NCI-H460 (cell line): ENCODE data around the gene ADCY9. TPM values are rescaled to one million over a fixed set of nuclear protein-coding genes. Genes with fewer than 3 reads are reported as not detected.
"Not testable (repeated sequence)": the region's sequence is repeated elsewhere in the genome, so short reads cannot be mapped to it uniquely, and the experiment has no call there.

Experiments used
- DNase-seq: peaks from one replicate; pipeline ENCODE4 v3.0.0-alpha.2; 2016; ENCODE audit warnings: low read depth; ENCODE audit errors: extremely low read depth
- total RNA-seq: library from RNA; depleted of rRNA; stranded (reverse); fragments of >200 nt; shearing (Covaris generic); gene quantifications from 2 replicates; pipeline ENCODE4 v1.2.3, GENCODE V29; 2014

Gene ADCY9
- total RNA-seq, 1 experiment from 2014 or later: 8.8 TPM

DNA sequence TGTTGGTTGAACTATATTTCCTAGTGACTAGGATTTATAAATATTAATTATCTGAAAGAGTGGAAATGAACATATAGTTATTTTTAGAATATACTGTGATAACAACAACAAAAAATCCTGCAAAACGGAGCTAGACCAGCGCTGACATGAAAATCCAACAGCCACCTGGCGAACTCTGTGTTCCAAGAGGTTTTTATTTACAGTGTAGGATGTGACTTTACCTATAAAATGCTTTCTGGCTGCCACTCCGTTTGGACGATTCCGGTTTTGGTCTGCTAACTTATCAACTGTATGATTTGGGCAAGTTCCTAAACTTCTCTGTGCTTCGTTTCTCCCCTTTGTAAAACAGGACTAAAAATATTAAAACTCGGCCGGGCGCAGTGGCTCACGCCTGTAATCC lies 73.7 kb downstream of the ADCY9 start:
- no peak for DNase-seq

DNA sequence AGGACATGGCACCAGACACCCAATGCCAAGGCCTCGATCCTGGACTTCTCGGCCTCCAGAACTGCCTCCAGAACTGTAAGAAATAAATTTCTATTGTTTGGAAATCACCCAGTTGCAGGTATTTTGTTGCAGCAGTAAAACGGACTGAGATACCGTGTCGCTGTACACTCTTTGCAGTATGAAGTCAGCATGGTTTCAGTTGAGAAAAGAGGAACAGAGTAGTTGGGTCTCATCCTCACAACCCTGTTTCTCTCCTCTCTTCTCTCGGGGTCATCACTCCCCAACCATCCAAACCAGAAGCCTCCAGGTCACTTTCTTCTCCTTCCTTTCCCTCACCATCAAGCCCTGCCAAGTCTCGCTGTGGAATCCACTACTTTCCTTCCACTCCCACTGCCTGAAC lies 77.8 kb downstream of the ADCY9 start:
- no peak for DNase-seq

DNA sequence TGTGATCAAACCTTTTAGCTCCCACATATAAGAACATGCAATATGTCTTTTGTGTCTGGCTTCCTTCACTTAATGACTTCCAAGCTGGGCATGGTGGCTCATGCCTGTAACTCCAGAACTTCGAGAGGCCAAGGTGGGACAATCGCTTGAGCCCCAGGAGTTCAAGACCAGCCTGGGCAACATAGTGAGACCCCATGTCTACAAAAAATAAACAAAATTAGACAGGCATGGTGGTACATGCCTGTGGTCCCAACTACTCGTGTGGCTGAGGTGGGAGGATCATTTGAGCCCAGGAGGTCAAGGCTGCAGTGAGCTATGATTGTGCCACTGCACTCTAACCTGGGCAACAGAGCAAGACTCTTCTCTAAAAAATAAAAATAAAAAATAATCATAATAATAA lies 79.3 kb downstream of the ADCY9 start:
- not testable (repeated sequence) for DNase-seq

DNA sequence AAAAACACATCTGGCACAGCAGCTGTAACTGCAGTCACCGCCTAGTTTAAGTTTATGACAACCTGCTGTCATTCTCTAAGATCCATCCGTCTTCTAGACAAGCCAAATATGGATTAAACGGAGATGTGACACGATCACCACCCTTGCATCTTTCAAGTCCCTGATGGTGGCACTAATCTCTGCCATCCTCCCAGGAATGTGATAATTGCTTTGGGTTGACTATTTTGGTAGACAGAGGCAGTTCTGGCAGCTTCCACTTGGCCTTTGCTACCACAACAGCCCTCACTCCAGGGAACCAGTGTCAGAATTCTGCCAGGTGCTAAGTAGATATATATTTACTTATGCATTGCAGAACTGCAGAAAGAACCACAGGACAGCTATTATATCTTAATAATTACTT lies 81.3 kb downstream of the ADCY9 start:
- DNase-seq: no peak

DNA sequence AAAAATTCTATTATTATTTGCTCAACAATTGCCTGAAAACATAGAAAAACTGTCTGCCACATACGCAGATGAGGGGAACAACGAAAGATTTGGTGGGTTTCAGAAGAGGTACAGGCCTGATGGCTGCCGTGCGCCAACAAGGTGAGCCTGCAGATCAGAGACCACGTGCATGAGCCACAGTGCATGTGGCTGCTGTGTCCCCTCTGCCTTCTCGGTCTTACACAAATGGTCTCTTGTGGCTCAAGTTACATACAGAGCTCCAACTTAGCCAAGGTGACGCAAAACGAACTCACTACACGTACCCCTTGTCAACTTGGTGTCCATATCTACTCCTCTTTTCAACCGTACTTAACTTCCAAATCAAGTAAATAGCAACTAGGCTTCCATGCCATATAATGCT lies 82.3 kb downstream of the ADCY9 start:
- DNase-seq: no peak

DNA sequence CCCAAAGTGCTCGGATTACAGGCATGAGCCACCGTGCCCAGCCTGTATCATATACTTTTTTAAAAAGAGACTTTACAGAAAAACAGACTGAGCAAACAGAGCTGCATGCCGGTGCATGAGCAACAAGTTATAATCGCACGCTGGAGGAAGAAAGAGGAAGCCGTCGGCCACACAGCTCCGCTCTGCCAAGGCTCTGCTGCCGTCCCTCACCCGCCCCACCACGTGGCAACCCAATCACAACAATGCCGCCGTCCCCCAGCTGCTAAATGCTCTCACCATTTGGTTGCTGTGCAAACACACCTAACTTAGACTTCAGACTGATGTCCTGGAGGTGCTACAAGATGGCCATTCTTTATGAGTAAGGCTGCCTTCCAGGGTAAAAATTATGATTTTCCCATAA lies 83.5 kb downstream of the ADCY9 start:
- DNase-seq: no peak

DNA sequence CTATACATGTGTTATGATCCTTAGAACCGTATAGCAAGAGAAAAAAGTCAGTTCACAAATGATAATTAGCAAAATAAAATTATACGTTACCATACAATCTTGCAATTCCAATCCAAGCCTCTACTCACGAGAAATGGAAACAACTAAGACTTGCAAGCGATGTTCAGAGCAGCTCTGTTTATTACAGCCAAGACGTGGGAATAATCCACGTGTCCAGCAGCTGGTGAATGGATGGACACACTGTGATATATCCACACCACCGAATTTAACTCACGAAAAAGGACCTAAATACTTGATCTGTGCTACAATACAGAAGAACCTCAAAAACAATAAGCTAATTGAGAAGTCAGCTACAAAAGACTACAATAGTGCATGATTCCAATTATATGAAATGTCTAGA lies 88.1 kb downstream of the ADCY9 start:
- DNase-seq: no peak

DNA sequence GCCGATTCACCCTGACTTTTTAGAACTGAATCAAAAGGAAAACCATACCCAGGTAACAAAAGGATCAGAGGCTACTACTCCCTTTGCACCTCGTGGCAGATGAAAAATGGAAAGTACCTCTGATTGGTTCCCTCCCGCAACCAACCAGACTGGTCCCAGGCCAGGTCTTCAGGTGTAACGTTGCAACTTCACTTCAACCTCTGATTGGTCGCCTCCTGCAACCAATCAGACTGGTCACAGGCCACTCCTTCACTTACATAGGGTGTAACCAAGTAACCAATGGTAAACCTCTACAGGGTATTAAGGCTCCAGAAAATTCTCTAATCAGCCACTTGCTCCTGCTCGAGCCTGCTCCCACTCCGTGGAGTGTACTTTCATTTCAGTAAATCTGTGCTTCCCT lies 89.4 kb downstream of the ADCY9 start:
- no peak for DNase-seq

DNA sequence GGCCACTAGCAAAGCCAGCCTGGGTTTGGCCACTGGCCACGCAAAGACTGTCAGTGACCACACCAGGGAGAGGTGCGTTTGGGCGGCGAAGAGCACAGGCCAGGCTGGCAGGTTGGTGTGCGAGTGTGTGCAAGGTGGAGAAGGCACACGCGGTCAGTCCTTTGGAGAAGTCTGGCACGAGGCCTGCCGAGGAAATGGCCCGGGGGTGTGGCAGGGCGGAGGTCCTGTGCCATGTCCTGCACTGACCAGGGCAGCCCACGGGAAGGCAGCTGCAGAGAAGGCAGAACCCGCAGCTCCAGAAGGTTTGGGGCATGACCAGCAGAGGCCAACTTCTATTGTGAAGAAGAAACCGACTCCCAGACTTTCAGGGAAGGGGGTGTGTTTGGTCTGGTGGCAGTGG lies 90.8 kb downstream of the ADCY9 start:
- DNase-seq: no peak

DNA sequence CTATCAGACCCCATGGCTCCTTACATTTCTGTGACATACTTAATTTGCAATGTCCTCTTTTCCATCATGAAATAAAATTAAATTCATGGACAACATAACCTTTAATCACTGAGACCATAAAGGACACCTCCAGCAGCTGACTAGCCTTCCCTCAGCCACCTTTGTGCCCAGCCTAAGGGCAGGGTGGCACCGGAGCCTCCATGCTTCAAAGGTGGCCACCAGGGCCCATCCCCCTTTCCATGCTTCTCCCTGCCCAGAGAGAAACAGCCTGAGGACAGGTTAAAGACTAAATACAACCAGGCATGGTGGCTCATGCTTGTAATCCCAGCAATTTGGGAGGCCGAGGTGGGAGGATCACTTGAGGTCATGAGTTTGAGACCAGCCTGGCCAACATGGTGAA lies 94.3 kb downstream of the ADCY9 start:
- DNase-seq: no peak

DNA sequence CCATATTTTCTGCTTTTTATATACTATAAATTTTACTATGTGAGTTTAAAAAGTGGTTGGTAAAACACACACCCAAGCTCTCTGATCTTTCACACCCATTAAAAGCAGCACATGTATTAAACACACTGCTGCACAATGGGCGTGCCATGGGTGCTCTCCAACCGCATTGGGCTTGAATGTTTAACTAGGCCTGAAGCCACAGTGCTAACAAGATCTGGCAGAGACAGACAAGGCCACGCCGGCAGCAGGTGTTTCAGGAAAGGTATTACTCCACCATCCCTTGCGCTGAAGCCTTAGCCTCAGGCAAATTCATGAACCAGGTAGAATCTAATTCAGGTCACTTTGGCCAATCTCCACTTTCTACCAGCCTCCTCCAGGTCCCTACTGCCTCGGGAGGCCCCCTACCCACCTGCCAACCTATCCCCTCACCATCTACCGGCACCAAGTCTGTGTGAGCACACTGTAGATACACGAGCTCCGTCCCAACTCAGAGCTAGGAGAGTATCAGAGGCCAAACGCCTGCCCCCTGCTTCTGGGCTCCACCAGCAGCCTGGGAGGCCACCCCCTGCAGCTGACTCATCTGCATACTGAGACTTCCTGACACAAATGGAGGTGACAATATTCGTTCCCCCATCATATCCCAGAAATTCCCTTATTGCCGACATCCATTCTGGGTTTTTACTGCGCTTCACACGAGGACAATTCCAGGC lies 95.0 kb downstream of the ADCY9 start:
- no peak for DNase-seq

DNA sequence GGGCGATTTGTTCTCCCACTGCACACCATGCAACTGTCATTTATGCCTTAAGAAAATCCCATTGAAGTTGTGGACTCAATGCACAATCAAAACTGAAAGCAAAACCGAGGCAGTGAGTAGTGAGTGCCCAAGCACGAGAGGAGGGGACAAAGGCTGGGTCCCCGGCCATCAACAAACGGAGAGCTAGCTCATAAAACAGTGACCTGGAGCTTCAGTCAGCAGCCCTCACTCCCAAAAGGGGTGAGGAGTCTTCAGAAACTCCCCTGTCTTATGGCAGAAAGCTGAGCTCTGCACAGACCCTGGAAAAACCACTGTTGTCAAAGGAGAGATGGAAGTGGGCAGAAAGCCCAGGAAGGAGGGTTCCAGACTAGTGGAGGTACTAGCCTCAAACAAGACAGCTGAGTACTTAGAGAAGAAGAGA lies 96.9 kb downstream of the ADCY9 start:
- no peak for DNase-seq

DNA sequence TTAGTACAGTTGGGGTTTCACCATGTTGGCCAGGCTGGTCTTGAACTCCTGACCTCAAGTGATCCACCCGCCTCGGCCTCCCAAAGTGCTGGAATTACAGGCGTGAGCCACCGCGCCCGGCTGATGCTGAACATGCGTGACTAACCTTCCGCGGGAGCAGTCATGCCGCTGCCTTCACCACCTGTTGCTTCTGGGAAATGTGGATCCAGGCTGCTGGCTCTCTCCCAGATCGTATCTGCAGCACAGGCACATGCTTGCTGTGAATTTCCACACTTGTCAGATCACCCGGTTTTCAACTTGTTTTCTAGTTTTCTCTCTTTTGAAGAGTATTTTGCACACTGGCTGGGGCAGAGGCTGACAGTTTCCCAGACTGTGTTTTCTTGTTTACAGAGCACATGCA lies 97.9 kb downstream of the ADCY9 start:
- DNase-seq: no peak

DNA sequence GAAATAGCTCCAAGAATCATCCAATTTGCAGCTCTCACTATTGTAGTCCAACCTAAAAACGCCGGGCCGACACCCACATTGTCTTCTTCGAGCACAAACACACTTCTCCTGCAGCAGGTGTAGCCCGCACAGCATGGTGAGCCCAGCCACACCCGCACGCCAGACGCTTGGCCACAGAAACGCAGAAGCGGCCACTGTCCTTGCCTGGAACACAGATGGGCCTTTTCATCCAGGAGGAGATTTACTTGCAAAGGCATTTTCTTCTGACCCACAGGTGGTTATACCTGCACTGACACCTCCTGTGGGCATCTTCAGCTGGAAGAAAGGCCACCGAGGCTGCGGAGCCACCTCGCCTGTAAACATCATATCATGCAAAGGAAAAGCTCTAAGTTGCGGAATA lies 98.4 kb downstream of the ADCY9 start:
- DNase-seq: no peak

DNA sequence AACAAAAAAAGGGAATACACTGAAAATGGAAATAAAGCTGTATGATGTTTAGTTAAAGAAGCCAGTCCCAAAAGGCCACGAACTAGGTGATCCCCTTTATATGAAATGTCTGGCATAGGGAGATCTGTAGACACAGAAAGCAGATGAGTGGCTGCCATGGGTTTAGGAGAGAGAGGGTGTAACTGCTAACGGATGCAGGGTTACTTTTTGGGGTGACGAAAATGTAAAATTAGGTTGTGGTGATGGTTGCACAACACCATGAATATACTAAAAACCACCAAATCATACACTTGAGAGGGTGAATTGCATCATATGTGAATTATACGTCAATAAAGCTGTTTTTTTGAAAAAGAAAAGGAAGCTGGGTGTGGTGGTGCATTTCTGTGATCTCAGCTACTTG lies 99.6 kb downstream of the ADCY9 start:
- DNase-seq: no peak

DNA sequence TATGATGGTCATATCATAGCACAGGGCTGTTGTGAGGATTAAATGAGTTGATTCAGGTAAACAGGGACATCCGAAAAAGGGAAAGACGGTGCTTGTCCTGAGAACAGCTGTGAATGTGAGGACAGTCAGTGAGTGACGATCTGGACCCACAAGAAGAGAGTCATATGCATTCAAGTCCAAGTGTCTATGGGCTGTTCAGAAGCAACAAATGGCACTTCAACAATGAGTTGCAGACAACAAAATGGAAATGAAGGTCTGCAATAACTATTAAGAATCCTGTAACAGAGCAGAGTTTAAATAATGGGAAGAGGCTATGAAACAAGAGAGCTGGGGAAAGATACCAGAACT lies 100.3 kb downstream of the ADCY9 start:
- no peak for DNase-seq

DNA sequence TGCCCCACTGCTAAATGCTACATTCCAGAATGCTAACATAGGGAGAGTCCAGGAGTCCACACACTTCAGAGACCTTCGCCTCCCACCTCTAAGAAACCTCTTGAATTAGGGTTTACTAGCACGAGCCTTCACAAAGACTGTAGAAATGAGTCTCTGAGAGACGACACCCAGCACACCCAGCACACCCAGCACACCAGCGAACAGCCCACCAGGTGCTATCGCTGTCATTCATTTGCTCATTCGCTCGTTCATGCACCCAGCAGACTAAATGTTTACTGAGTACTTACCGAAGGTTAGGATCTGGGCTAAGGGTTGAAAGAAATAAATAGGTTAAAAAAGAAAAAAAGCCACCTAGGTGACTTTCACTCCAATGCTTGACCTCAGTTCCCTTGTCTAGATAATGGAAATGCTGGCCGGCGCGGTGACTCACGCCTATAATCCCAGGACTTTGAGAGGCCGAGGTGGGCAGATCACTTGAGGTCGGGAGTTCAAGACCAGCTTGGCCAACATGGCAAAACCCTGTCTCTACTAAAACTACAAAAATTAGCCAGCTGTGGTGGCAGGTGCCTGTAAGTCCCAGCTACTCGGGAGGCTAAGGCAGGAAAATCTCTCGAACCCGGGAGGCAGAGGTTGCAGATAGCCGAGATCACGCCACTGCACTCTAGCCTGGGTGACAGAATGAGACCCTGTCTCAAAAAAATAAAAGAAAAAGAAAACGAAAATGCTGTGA lies 100.8 kb downstream of the ADCY9 start:
- no peak for DNase-seq

DNA sequence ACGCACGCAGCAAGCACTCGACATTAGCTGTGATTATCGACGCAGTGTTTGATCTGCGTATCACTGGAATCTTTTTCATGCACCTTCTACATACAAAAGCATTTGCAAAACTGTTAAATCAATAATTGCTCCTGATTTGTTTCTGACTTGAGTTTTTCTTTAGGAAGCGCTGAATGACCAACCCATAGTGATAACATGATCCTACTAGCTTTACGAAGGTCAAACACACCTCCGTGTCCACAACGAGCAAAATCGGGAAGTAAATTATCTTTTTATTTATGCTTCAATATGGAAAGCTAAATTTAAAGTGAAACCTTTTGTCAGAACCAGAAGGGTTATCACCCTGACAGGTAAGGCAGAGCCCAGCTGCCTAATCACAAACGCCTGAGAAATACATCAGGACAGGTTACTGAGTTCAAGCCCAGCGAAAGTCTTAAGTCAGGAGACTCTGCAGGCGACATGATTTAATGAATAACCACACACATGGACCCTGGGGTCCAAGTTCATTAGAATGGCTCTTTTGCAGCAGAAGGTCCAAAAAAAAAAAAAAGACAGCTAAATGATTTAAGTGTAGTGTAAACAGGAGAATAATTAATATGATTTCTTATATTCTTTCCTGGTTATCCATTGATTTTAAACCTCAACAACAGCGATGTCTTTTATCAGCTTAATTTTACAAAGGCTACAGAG lies 104.2 kb downstream of the ADCY9 start:
- no peak for DNase-seq

DNA sequence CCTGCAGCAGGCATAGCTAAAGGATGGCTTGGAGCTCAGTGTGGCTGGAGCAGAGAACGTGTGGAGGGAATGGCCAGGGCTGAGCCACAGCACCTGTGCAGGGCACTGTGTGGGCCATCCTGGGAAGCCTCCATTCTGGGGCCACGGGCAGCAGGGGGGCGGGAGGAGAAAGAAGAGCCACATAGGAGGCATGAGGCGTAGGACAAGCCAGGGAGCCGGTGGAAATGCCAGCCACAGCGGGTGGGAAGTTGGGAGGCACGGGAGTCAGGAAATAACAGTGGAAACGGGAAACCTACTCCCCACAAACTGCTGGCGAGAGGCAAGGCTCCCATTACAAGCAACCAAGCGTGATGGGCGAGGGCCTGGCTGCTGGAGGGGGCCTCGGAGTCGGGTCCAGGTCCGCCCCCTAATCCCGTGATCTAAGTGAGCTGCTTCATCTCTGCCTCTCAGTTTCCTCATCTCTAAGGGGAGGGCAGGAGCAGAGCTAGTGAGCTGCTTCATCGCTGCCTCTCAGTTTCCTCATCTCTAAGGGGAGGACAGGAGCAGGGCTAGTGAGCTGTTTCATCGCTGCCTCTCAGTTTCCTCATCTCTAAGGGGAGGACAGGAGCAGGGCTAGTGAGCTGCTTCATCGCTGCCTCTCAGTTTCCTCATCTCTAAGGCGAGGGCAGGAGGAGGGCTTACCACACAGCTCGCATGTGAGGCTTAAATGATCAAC lies 104.9 kb downstream of the ADCY9 start:
- DNase-seq: no peak

DNA sequence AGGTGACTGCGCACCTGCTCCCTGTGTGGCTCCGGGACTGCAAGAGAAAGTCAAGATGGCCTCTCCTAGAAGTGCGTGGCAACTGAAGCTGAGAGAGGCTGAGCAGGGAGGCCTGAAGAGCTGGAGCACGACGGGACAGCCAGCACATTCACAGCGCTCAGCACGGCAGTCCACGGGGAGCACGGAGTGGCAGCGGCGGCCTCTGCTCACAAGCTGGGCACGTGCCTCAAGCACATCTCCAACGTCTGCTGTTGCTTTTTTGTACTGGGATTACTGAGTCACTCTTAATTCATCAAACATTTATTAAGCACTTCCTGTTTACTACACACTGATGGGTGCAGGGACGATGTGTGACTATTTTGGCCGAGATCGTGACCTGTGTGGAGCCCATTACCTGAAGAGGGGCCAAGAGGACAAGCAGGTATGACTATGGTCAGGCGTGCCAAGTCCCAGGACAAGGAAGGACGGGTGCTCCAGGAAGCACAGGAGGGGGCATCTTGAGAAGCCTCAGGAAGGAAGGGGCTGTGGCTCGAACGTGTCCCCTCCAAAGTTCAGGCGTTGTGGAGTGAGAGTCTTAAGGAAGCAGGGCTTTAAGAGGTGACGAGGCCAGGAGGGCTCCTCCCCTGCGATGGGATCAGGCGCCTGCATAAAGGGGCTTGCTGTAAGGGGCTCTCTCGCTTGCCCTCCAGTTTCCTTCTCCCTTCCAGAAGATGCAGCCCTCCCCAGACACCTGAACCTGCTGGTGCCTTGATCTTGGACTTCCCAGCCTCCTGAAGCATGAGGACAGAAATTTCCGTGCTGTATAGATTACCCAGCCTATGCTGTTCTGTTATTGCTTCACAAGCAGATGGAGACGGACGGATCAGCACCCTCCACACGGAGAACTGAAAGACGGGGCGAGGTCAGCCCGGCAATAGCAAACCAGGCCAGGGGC lies 105.8 kb downstream of the ADCY9 start:
- no peak for DNase-seq
